Adrenal gland (tissue), 12 donors: ENCODE results near the gene ARHGEF7. TPM values are rescaled to one million over a fixed set of nuclear protein-coding genes. Genes with fewer than 3 reads are reported as not detected.
A peak's percentile ranks its signal among the peaks of the same experiment; 100 is the strongest.

Experiments
- DNase-seq, 7 donors: peaks; one replicate each; pipeline ENCODE4 v3.0.0-alpha.2; 2019 to 2020
- H3K27ac ChIP-seq, 5 donors: fragments of 200-600 bp; sonication (generic) in 4 of 5; 1 replicate in 3 of 5; 2 replicates in 2 of 5; pipeline versions ENCODE4 v1.5.1 to v1.8.0; 2016 to 2020; ENCODE audit warnings: mild to moderate bottlenecking in 1 of 5
- H3K27me3 ChIP-seq: fragments of 200-600 bp; 2 replicates; pipeline ENCODE4 v1.8.0; 2021
- H3K36me3 ChIP-seq, 2 donors: fragments of 200-600 bp; replicated peaks in 1 of 2; 1 replicate in 1 of 2; 2 replicates in 1 of 2; pipeline versions ENCODE4 v1.5.1 to v1.8.0; 2018 to 2022
- H3K4me1 ChIP-seq, 2 donors: fragments of 200-600 bp; replicated peaks in 1 of 2; 1 replicate in 1 of 2; 2 replicates in 1 of 2; pipeline versions ENCODE4 v1.5.1 to v1.8.0; 2018 to 2021
- H3K4me3 ChIP-seq, 4 donors: fragments of 200-600 bp; sonication (generic) in 3 of 4; one replicate each; pipeline ENCODE4 v1.5.1; 2016 to 2018
- H3K9me3 ChIP-seq, 3 donors: fragments of 200-600 bp; sonication (generic) in 1 of 3; replicated peaks in 1 of 3; 1 replicate in 2 of 3; 2 replicates in 1 of 3; pipeline versions ENCODE4 v1.5.1 to v1.8.0; 2016 to 2021
- CTCF ChIP-seq, 6 experiments: fragments of 450-650 bp in 4 of 6; fragments of 200-600 bp in 2 of 6; sonication (generic) in 1 of 6; IDR thresholded peaks; 1 replicate in 5 of 6; 2 replicates in 1 of 6; pipeline versions ENCODE4 v1.5.1 to v1.8.0; 2016 to 2021; ENCODE audit warnings: antibody characterized with exemption in 6 of 6, mild to moderate bottlenecking in 2 of 6, moderate library complexity in 1 of 6
- POLR2A ChIP-seq, 2 donors: fragments of 450-650 bp; IDR thresholded peaks; one replicate each; pipeline ENCODE4 v1.6.1; 2017; ENCODE audit warnings: antibody characterized with exemption in 2 of 2, mild to moderate bottlenecking in 2 of 2, moderate library complexity in 1 of 2
- WGBS, 4 donors: extraction: QIAGEN DNeasy Blood & Tissue Kit in 2 of 4; methylation state at CpG; one replicate each; pipeline versions ENCODE4 v1.1.5 to v1.1.7; 2013 to 2017; 5-methylcytosine and 5-hydroxymethylcytosine counted together
- intact Hi-C, 2 donors: fragments of 100-400 bp; cut with DNase I; formaldehyde crosslinking; loops; one replicate each; pipeline versions ENCODE4 v1.14.1 to v1.15.0; 2022 to 2023
- polyA plus RNA-seq, 3 donors: library from polyadenylated mRNA; stranded (reverse); fragments of 200-250 nt in 2 of 3; fragments of 350-450 nt in 1 of 3; fragmentation: Illumina TruSeq in 1 of 3; extraction: RNeasy Lipid Tissue Mini Kit (QIAGEN cat#74804) in 1 of 3; gene quantifications; one replicate each; pipeline ENCODE4 v1.2.3, GENCODE V29; 2013 to 2014
- total RNA-seq, 9 donors: library from RNA; depleted of rRNA in 4 of 9; stranded (reverse); fragments of >200 nt in 4 of 9; fragments of 120-200 nt in 1 of 9; fragmentation: NEBNext Ultra II Directional in 1 of 9; extraction: Animal tissue kit (Norgen Biotek cat#: 25700) in 1 of 9; gene quantifications; one replicate each; pipeline versions ENCODE4 v1.1.0 to v1.2.4, GENCODE V29; 2013 to 2023
- donor health status: healthy with polysubstance abuse.
- donor health status: Bipolar disorder and iron deficiency.
- donor health status: DM: yes; HTN: yes; CAD: no.
- donor health status: DM: no; HTN: no; CAD: no.
- donor health status: DM: no; HTN: no; CAD: no.
- donor health status: DM: yes; HTN: yes; CAD: no.

ARHGEF7 gene
- total and polyA plus RNA-seq, 12 donors: 25.3 to 69.3 (median 53.2) TPM

- no peak for TF ChIP-seq CTCF (IDR thresholded peaks at IDR 0.05)
- TF ChIP-seq POLR2A (IDR thresholded peaks at IDR 0.05): no peak
- intact Hi-C loops: no loop called here
- 83 to 93% (median 90%) methylated on average over 11 to 13 of the region's 13 CpGs for WGBS, 4 donors
Observed at GRCh38 chr13:111298214-111298975, 183.3 kb downstream of the ARHGEF7 start.

GRCh38 chr13:111302045-111302726, 187.1 kb downstream of the ARHGEF7 start:
- Histone ChIP-seq H3K27me3 (no peaks in the 10 kb centered on the region), H3K4me3 (no peak overlapping the region), H3K9me3 (no peaks in the 10 kb centered on the region), H3K36me3 (peaks cover 0 to 61% of the 10 kb centered on the region in 2 donors), H3K4me1 (no peaks in the 10 kb centered on the region), H3K27ac (no peak overlapping the region)
- no peak for DNase-seq
- 94 to 96% (median 95%) methylated on average over 22 of the region's 22 CpGs for WGBS, 4 donors
- no peak for TF ChIP-seq POLR2A (IDR thresholded peaks at IDR 0.05)
- no peak for TF ChIP-seq CTCF (IDR thresholded peaks at IDR 0.05)
- intact Hi-C loops: no loop called here

More at GRCh38 chr13:111298214-111298975, 183.3 kb downstream of the ARHGEF7 start:
- H3K36me3 ChIP-seq: peaks cover 0 to 55% of the 10 kb centered on the region in 2 donors
- H3K4me1 ChIP-seq: no peaks in the 10 kb centered on the region
- H3K9me3 ChIP-seq: no peaks in the 10 kb centered on the region
- no peak overlapping the region for H3K4me3 ChIP-seq
- H3K27me3 ChIP-seq: no peaks in the 10 kb centered on the region
- H3K27ac ChIP-seq: no peak overlapping the region
- peak in 1 of 7 donors; percentile 37 for DNase-seq

GRCh38 chr13:111303559-111303958, 188.4 kb downstream of the ARHGEF7 start:
- Histone ChIP-seq H3K4me1 (no peaks in the 10 kb centered on the region), H3K4me3 (no peak overlapping the region), H3K27ac (no peak overlapping the region), H3K27me3 (no peaks in the 10 kb centered on the region), H3K9me3 (no peaks in the 10 kb centered on the region), H3K36me3 (peaks cover 0 to 61% of the 10 kb centered on the region in 2 donors)
- no peak for DNase-seq
- intact Hi-C loops: no loop called here
- TF ChIP-seq POLR2A (IDR thresholded peaks at IDR 0.05): no peak
- WGBS, 4 donors: 96 to 97% (median 96%) methylated on average over 11 of the region's 11 CpGs

GRCh38 chr13:111304041-111304544, 189.0 kb downstream of the ARHGEF7 start:
- WGBS, 4 donors: 81 to 96% (median 95%) methylated on average over 15 of the region's 15 CpGs
- DNase-seq: no peak

More at GRCh38 chr13:111304041-111304544, 189.0 kb downstream of the ARHGEF7 start:
- TF ChIP-seq CTCF (IDR thresholded peaks at IDR 0.05) (no peak), POLR2A (IDR thresholded peaks at IDR 0.05) (no peak)
- Histone ChIP-seq H3K4me3 (no peak overlapping the region), H3K27ac (no peak overlapping the region), H3K36me3 (peaks cover 0 to 61% of the 10 kb centered on the region in 2 donors), H3K4me1 (no peaks in the 10 kb centered on the region), H3K27me3 (no peaks in the 10 kb centered on the region), H3K9me3 (no peaks in the 10 kb centered on the region)
- intact Hi-C loops: no loop called here
